H1 (cell line): Measurements from ENCODE around the gene CFL2. TPM values are rescaled to one million over a fixed set of nuclear protein-coding genes. Genes with fewer than 3 reads are reported as not detected.

Experiments used
- CTCF ChIA-PET: fragments of 300-600 bp; sonication (Branson Sonifier 250); formaldehyde crosslinking; loops from one replicate; lab custom pipeline; 2021; ENCODE audit not compliant: partially characterized antibody; lab: Charles Lee
- POLR2A ChIA-PET: fragments of 300-600 bp; sonication (Branson Sonifier 250); formaldehyde crosslinking; loops from one replicate; lab custom pipeline; 2021; ENCODE audit warnings: inconsistent platforms; ENCODE audit not compliant: partially characterized antibody; lab: Charles Lee
- DNase-seq, 2 experiments: peaks; one replicate each; pipeline versions ENCODE4 v3.0.0 to v3.0.0-alpha.2; 2010 to 2022; ENCODE audit warnings: low spot score in 2 of 2, low read depth in 1 of 2, mixed read lengths in 1 of 2
- FAIRE-seq: peaks from 2 replicates; lab custom pipeline; 2011; peaks lifted over from hg19 to GRCh38; lab: Jason Lieb, UNC
- H2AFZ ChIP-seq: 2 replicates; pipeline ENCODE4 v1.8.1; 2012; ENCODE audit warnings: low read length, inconsistent platforms
- H2AK5ac ChIP-seq: 2 replicates; pipeline ENCODE4 v1.6.1; 2013; ENCODE audit warnings: low read depth, low read length
- H2BK120ac ChIP-seq: replicated peaks from 2 replicates; pipeline ENCODE3; 2013; ENCODE audit warnings: low read depth, low read length, inconsistent platforms
- H2BK12ac ChIP-seq: 2 replicates; pipeline ENCODE4 v1.6.1; 2013; ENCODE audit warnings: low read depth, low read length
- H2BK15ac ChIP-seq: 2 replicates; pipeline ENCODE4 v1.6.1; 2013; ENCODE audit warnings: low read length
- H2BK20ac ChIP-seq: 2 replicates; pipeline ENCODE4 v1.6.1; 2013; ENCODE audit warnings: low read length
- H2BK5ac ChIP-seq: 2 replicates; pipeline ENCODE4 v1.6.1; 2013; ENCODE audit warnings: low read depth, low read length
- H3K14ac ChIP-seq: 2 replicates; pipeline ENCODE4 v1.6.1; 2013; ENCODE audit warnings: inconsistent platforms; ENCODE audit not compliant: insufficient read length
- H3K18ac ChIP-seq: 2 replicates; pipeline ENCODE4 v1.6.1; 2013; ENCODE audit warnings: low read length; ENCODE audit errors: extremely low read depth
- H3K23ac ChIP-seq: 2 replicates; pipeline ENCODE4 v1.6.1; 2013; ENCODE audit warnings: inconsistent platforms; ENCODE audit not compliant: insufficient read length
- H3K23me2 ChIP-seq: 2 replicates; pipeline ENCODE4 v1.6.1; 2013; ENCODE audit warnings: low read depth, low read length
- H3K27ac ChIP-seq: 2 replicates; pipeline ENCODE4 v1.6.1; 2011; ENCODE audit warnings: low read depth, low read length, inconsistent platforms
- H3K27me3 ChIP-seq, 4 experiments: replicated peaks in 1 of 4; 1 replicate in 1 of 4; 2 replicates in 3 of 4; pipeline versions ENCODE4 v1.6.1 to v1.8.1; 2011 to 2013; ENCODE audit warnings: low read length in 3 of 4, mild to moderate bottlenecking in 3 of 4, inconsistent platforms in 2 of 4, mixed read lengths in 2 of 4, moderate library complexity in 1 of 4; ENCODE audit not compliant: control insufficient read depth in 3 of 4, insufficient read depth in 3 of 4; ENCODE audit errors: extremely low read depth in 1 of 4
- H3K36me3 ChIP-seq, 4 experiments: 2 replicates each; pipeline versions ENCODE4 v1.6.1 to v1.8.1; 2011 to 2013; ENCODE audit warnings: mild to moderate bottlenecking in 4 of 4, low read length in 3 of 4, moderate library complexity in 2 of 4, control low read depth in 1 of 4, inconsistent platforms in 1 of 4; ENCODE audit not compliant: insufficient read depth in 4 of 4, control insufficient read depth in 2 of 4
- H3K4ac ChIP-seq: replicated peaks from 2 replicates; pipeline ENCODE3; 2013; ENCODE audit warnings: low read length, low read depth, mixed read lengths, inconsistent platforms; ENCODE audit not compliant: insufficient read length
- H3K4me1 ChIP-seq, 4 experiments: replicated peaks in 1 of 4; 1 replicate in 1 of 4; 2 replicates in 3 of 4; pipeline versions ENCODE4 v1.6.1 to v1.8.1; 2011 to 2013; ENCODE audit warnings: low read length in 3 of 4, inconsistent platforms in 2 of 4, mixed read lengths in 1 of 4; ENCODE audit not compliant: insufficient read depth in 4 of 4, control insufficient read depth in 3 of 4
- H3K4me2 ChIP-seq, 2 experiments: 2 replicates each; pipeline versions ENCODE4 v1.6.1 to v1.8.1; 2011 to 2013; ENCODE audit warnings: low read depth in 2 of 2, low read length in 2 of 2, control low read depth in 1 of 2, inconsistent platforms in 1 of 2, mild to moderate bottlenecking in 1 of 2; ENCODE audit not compliant: insufficient read depth in 1 of 2
- H3K4me3 ChIP-seq, 4 experiments: fragments of 200-600, 300-600 bp in 1 of 4; sonication (generic), shearing (Covaris generic), sonication (Bioruptor Twin) in 1 of 4; 2 replicates each; pipeline versions ENCODE4 v1.5.1 to v1.8.1; 2011 to 2016; ENCODE audit warnings: low read length in 4 of 4, low read depth in 3 of 4, control low read depth in 2 of 4, inconsistent platforms in 2 of 4, mild to moderate bottlenecking in 2 of 4, mixed read lengths in 1 of 4, moderate library complexity in 1 of 4; ENCODE audit not compliant: insufficient read depth in 2 of 4; ENCODE audit errors: extremely low read depth in 1 of 4
- H3K56ac ChIP-seq: replicated peaks from 2 replicates; pipeline ENCODE3; 2013; ENCODE audit warnings: low read depth, mild to moderate bottlenecking, mixed read lengths, low read length, inconsistent platforms; ENCODE audit not compliant: insufficient read length
- H3K79me1 ChIP-seq: 2 replicates; pipeline ENCODE4 v1.6.1; 2013; ENCODE audit warnings: low read depth, low read length, control low read depth
- H3K79me2 ChIP-seq, 2 experiments: 2 replicates each; pipeline versions ENCODE4 v1.6.1 to v1.8.1; 2012 to 2013; ENCODE audit warnings: low read length in 2 of 2, mild to moderate bottlenecking in 2 of 2, inconsistent platforms in 1 of 2; ENCODE audit not compliant: insufficient read depth in 2 of 2, control insufficient read depth in 1 of 2
- H3K9ac ChIP-seq, 4 experiments: replicated peaks in 1 of 4; 1 replicate in 1 of 4; 2 replicates in 3 of 4; pipeline versions ENCODE4 v1.6.1 to v1.8.1; 2011 to 2013; ENCODE audit warnings: low read depth in 3 of 4, low read length in 3 of 4, control low read depth in 2 of 4, mild to moderate bottlenecking in 2 of 4, moderate library complexity in 2 of 4, inconsistent platforms in 1 of 4; ENCODE audit errors: extremely low read depth in 1 of 4
- H3K9me3 ChIP-seq, 2 experiments: 2 replicates each; pipeline versions ENCODE4 v1.6.1 to v1.8.1; 2012 to 2013; ENCODE audit warnings: mild to moderate bottlenecking in 2 of 2, moderate library complexity in 2 of 2, control low read depth in 1 of 2, inconsistent platforms in 1 of 2, low read depth in 1 of 2, low read length in 1 of 2, mixed read lengths in 1 of 2; ENCODE audit not compliant: insufficient read depth in 2 of 2
- H4K20me1 ChIP-seq, 2 experiments: replicated peaks in 1 of 2; 2 replicates each; pipeline versions ENCODE3 to v1.8.1; 2011 to 2013; ENCODE audit warnings: inconsistent platforms in 2 of 2, low read length in 2 of 2, mild to moderate bottlenecking in 1 of 2; ENCODE audit not compliant: insufficient read depth in 2 of 2, control insufficient read depth in 1 of 2
- H4K5ac ChIP-seq: 2 replicates; pipeline ENCODE4 v1.6.1; 2013; ENCODE audit warnings: low read length, low read depth, mixed read lengths, inconsistent platforms; ENCODE audit not compliant: insufficient read length
- H4K8ac ChIP-seq: 2 replicates; pipeline ENCODE4 v1.8.0; 2013; ENCODE audit warnings: mild to moderate bottlenecking, moderate library complexity, low read length, inconsistent platforms; ENCODE audit not compliant: insufficient read depth; ENCODE audit errors: extremely low read depth
- H4K91ac ChIP-seq: replicated peaks from 2 replicates; pipeline ENCODE3; 2013; ENCODE audit warnings: low read length, mixed read lengths, inconsistent platforms; ENCODE audit not compliant: insufficient read length
- EP300 ChIP-seq, 2 experiments: IDR thresholded peaks; 1 replicate in 1 of 2; 2 replicates in 1 of 2; pipeline ENCODE4 v1.6.1; 2011 to 2012; ENCODE audit warnings: low read depth in 2 of 2, low read length in 2 of 2, mild to moderate bottlenecking in 2 of 2, borderline replicate concordance in 1 of 2, inconsistent platforms in 1 of 2, moderate library complexity in 1 of 2
- EZH2 ChIP-seq: fragments of 200-600 bp; sonication (generic); IDR thresholded peaks from 2 replicates; pipeline ENCODE4 v1.7.1; 2012; ENCODE audit warnings: low read depth, mild to moderate bottlenecking, moderate library complexity, low read length, inconsistent platforms; ENCODE audit not compliant: severe bottlenecking
- GABPA ChIP-seq: IDR thresholded peaks from 2 replicates; pipeline ENCODE4 v1.6.1; 2011; ENCODE audit warnings: mild to moderate bottlenecking, low read length, moderate library complexity, borderline replicate concordance; ENCODE audit not compliant: insufficient read depth
- POLR2A ChIP-seq, 2 experiments: IDR thresholded peaks; 1 replicate in 1 of 2; 2 replicates in 1 of 2; pipeline ENCODE4 v1.6.1; 2011; ENCODE audit warnings: low read depth in 2 of 2, low read length in 2 of 2, mild to moderate bottlenecking in 2 of 2; ENCODE audit errors: control extremely low read depth in 1 of 2
- RNF2 ChIP-seq: fragments of 200-900, 300-1000 bp; sonication (generic); IDR thresholded peaks from 2 replicates; pipeline ENCODE4 v1.7.1; 2016; ENCODE audit warnings: borderline replicate concordance, low read depth, mild to moderate bottlenecking, antibody characterized with exemption, low read length; ENCODE audit not compliant: poor library complexity, severe bottlenecking; ENCODE audit errors: missing control alignments
- WGBS, 2 experiments: shearing (Covaris generic) in 1 of 2; methylation state at CpG; one replicate each; pipeline versions ENCODE4 v1.1.6 to v1.1.7; 2013 to 2015; ENCODE audit warnings: low lambda C conversion rate in 2 of 2, mixed read lengths in 2 of 2, inconsistent platforms in 1 of 2, low coverage in 1 of 2, missing lambda C conversion rate in 1 of 2; ENCODE audit not compliant: insufficient replicate concordance in 2 of 2, insufficient coverage in 1 of 2, insufficient read length in 1 of 2; ENCODE audit errors: extremely low coverage in 1 of 2, missing lambda C conversion rate in 1 of 2; 5-methylcytosine and 5-hydroxymethylcytosine counted together
- polyA plus RNA-seq, 7 experiments: library from polyadenylated mRNA; depleted of rRNA in 3 of 7; stranded (reverse) in 5 of 7; unstranded in 2 of 7; fragments of >200 nt in 5 of 7; fragments of 200-250 nt in 2 of 7; gene quantifications; 1 replicate in 5 of 7; 2 replicates in 1 of 7; 4 replicates in 1 of 7; pipeline versions ENCODE4 v1.2.1 to v1.2.3, GENCODE V29; 2011 to 2013; ENCODE audit warnings: missing spikeins in 2 of 7, mixed read lengths in 2 of 7
- total RNA-seq: library from RNA; stranded (reverse); fragmentation: NEBNext Ultra II Directional; extraction: Animal tissue kit (Norgen Biotek cat#: 25700); gene quantifications from 2 replicates; pipeline ENCODE4 v1.2.1, GENCODE V29; 2021

Gene CFL2
- total and polyA plus RNA-seq, 2 of the 8 experiments (the other 6 are each of a cell fraction or from before 2014, with no cell fraction given), result 9.7 to 20.5 TPM

DNA sequence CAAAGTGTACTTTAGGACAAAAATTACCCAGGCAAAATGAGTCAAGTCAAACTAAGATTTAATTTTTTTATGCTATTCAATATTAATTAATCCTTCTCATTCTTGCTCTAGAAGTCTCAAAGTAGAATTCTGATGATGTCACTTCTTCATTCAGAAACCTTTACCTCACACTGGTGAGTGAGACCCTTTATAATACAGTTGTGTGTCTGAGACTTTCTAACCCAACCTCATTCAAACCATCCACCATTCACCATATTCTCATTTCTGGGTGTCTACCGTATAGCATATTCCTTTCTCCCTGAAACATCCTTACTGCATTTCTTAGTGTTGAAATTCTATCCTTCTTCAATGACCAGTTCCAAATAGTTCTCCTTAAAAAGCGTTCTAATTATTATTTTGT is 40.8 kb upstream of the CFL2 start (continued):
- TF ChIP-seq POLR2A (IDR thresholded peaks at IDR 0.05; ENCODE audit: control extremely low read depth in 1 of 2, low read depth in 2 of 2, low read length in 2 of 2), result no peak

DNA sequence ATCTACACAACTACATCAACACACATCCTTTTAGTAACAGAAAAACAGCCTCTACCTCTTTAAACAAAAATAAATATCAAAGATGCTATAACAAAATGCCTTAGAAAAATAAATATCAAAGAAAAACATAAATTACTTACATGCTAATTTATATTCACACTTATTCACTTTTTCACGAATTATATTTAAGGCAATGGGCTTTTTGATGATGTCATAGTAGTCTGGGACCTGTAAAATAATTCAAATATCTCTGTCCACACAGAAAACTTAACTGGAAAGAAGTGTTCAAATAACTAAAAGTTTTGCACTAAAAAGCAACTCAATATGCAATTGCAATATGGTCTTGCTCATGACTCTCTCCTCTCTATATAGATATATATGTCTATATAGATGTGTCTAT is 40.3 kb upstream of the CFL2 start:
- no peak overlapping the region for H2BK15ac ChIP-seq
- H3K9ac ChIP-seq, result no peak overlapping the region
- no peak overlapping the region for H3K56ac ChIP-seq
- no peak overlapping the region for H2BK12ac ChIP-seq
- no peak overlapping the region for H3K23ac ChIP-seq
- H3K4me3 ChIP-seq, result no peak overlapping the region
- no peak overlapping the region for H4K5ac ChIP-seq
- H3K9me3 ChIP-seq, result no peaks in the 10 kb centered on the region
- no peaks in the 10 kb centered on the region; a peak in 2 of 8 replicates for H3K36me3 ChIP-seq
- no peak for FAIRE-seq
- H3K4me1 ChIP-seq, result no peaks in the 10 kb centered on the region
- no peak for TF ChIP-seq GABPA
- no peak for TF ChIP-seq EZH2
- no peak for TF ChIP-seq RNF2
- no peak for TF ChIP-seq EP300 (IDR thresholded peaks at IDR 0.05; ENCODE audit: borderline replicate concordance in 1 of 2, low read depth in 2 of 2, low read length in 2 of 2)
- no peaks in the 10 kb centered on the region for H3K79me1 ChIP-seq
- no peak overlapping the region for H3K14ac ChIP-seq
- no peak for DNase-seq
- no peak overlapping the region for H2AFZ ChIP-seq
- no peaks in the 10 kb centered on the region for H3K79me2 ChIP-seq
- H4K91ac ChIP-seq, result no peak overlapping the region
- no peak overlapping the region for H4K8ac ChIP-seq
- CTCF ChIA-PET, result no interaction called here
- no peak overlapping the region for H2BK120ac ChIP-seq
- no peak overlapping the region for H3K4ac ChIP-seq
- no peak overlapping the region for H2BK20ac ChIP-seq
- no peak overlapping the region for H3K4me2 ChIP-seq
- no peak overlapping the region for H2BK5ac ChIP-seq
- H3K27ac ChIP-seq, result no peak overlapping the region
- H3K18ac ChIP-seq, result no peak overlapping the region
- no peaks in the 10 kb centered on the region for H3K23me2 ChIP-seq
- no peak overlapping the region for H2AK5ac ChIP-seq
- no peaks in the 10 kb centered on the region for H4K20me1 ChIP-seq
- WGBS, 2 experiments, result 83% methylated on average over 1 of the region's 1 CpG; no CpG with 5 or more reads in 1 of the 2 experiments
- H3K27me3 ChIP-seq, result no peaks in the 10 kb centered on the region
- POLR2A ChIA-PET, result no interaction called here
